ENCODE measurements around the gene RAB13. TPM values are rescaled to one million over a fixed set of nuclear protein-coding genes. Genes with fewer than 3 reads are reported as not detected.

Gene RAB13
- total and polyA plus RNA-seq, 2 donors (not counting 1 experiment from before 2014, with no cell fraction given) = 0.09 to 9.7 TPM

GRCh38 chr1:153933430-153933829, 52.7 kb downstream of the RAB13 start:
- no peaks in the 10 kb centered on the region for H3K4me1 Mint-ChIP-seq
- no peaks in the 10 kb centered on the region for H3K9me3 Mint-ChIP-seq (ENCODE audit: insufficient read depth)
- peaks cover 5 to 6% of the 10 kb centered on the region in 2 donors for H3K4me1 ChIP-seq (ENCODE audit: control insufficient read depth in 2 of 2, insufficient read depth in 2 of 2, low read length in 2 of 2)
- CTCF ChIA-PET = interaction anchor here (0.6 to 1.8 kb wide), 3 partner anchors 11 to 136 kb away, joined by 3 to 4 read pairs (median 4); partner anchors contain the start of genes DENND4B and GATAD2B
- no peak overlapping the region for H3K4me3 ChIP-seq (ENCODE audit: control extremely low read depth in 1 of 5, extremely low read depth in 1 of 5, insufficient read depth in 1 of 5, low read depth in 2 of 5, low read length in 4 of 5)
- no peaks in the 10 kb centered on the region for H3K9me3 ChIP-seq (ENCODE audit: control extremely low read depth in 1 of 3, control insufficient read depth in 2 of 3, insufficient read depth in 1 of 3, low read length in 2 of 3)
- intact Hi-C loops (cut with micrococcal nuclease) = no loop called here
- H3K4me3 Mint-ChIP-seq = no peak overlapping the region
- H3K27ac Mint-ChIP-seq = no peak overlapping the region
- H3K4me2 ChIP-seq (replicated peaks; ENCODE audit: low read depth, low read length, poor library complexity, severe bottlenecking) = no peak overlapping the region
- H3K27me3 Mint-ChIP-seq = no peaks in the 10 kb centered on the region
- H3K36me3 ChIP-seq (replicated peaks in 1 of 2; ENCODE audit: control extremely low read depth in 1 of 2, control insufficient read depth in 1 of 2, extremely low read depth in 1 of 2, insufficient read depth in 2 of 2, low read length in 1 of 2) = peaks cover 5 to 85% of the 10 kb centered on the region in 2 experiments
- H3K27me3 ChIP-seq (replicated peaks in 1 of 4; ENCODE audit: control extremely low read depth in 1 of 4, control insufficient read depth in 3 of 4, insufficient read depth in 4 of 4, low read length in 3 of 4) = no peaks in the 10 kb centered on the region
- peaks cover 46% of the 10 kb centered on the region for H4K20me1 ChIP-seq (ENCODE audit: control insufficient read depth, insufficient read depth, low read length, poor library complexity, severe bottlenecking)
- H2AFZ ChIP-seq (ENCODE audit: insufficient read depth, low read depth, low read length, poor library complexity, severe bottlenecking) = no peak overlapping the region
- no peak for ATAC-seq (ENCODE audit: low read depth)
- no peak overlapping the region for H3K27ac ChIP-seq (ENCODE audit: low read length in 2 of 2)
- no peak for DNase-seq
- TF ChIP-seq CTCF (IDR thresholded peaks at IDR 0.05) = no peak
- WGBS (ENCODE audit: insufficient coverage) = 91% methylated on average over 12 of the region's 14 CpGs
- POLR2A ChIA-PET = no interaction called here
- H3K9ac ChIP-seq (ENCODE audit: low read length) = no peak overlapping the region
- H3K79me2 ChIP-seq (ENCODE audit: control insufficient read depth, insufficient read depth, low read length) = peaks cover 26% of the 10 kb centered on the region

GRCh38 chr1:153932156-153933131, 53.7 kb downstream of the RAB13 start:
- Mint-ChIP-seq H3K4me1 (no peaks in the 10 kb centered on the region), H3K4me3 (no peak overlapping the region), H3K9me3 (ENCODE audit: insufficient read depth) (no peaks in the 10 kb centered on the region), H3K27ac (no peak overlapping the region), H3K27me3 (no peaks in the 10 kb centered on the region)
- CTCF ChIA-PET = interaction anchor here (0.6 to 1.8 kb wide), 2 partner anchors 10 to 14 kb away, joined by 4 read pairs; partner anchors contain the start of genes DENND4B and GATAD2B
- H3K27me3 ChIP-seq (replicated peaks in 1 of 4; ENCODE audit: control extremely low read depth in 1 of 4, control insufficient read depth in 3 of 4, insufficient read depth in 4 of 4, low read length in 3 of 4) = no peaks in the 10 kb centered on the region
- H4K20me1 ChIP-seq (ENCODE audit: control insufficient read depth, insufficient read depth, low read length, poor library complexity, severe bottlenecking) = peaks cover 39% of the 10 kb centered on the region
- peaks cover 6 to 10% of the 10 kb centered on the region in 2 donors for H3K4me1 ChIP-seq (ENCODE audit: control insufficient read depth in 2 of 2, insufficient read depth in 2 of 2, low read length in 2 of 2)
- no peak overlapping the region for H3K9ac ChIP-seq (ENCODE audit: low read length)
- H3K4me3 ChIP-seq (ENCODE audit: control extremely low read depth in 1 of 5, extremely low read depth in 1 of 5, insufficient read depth in 1 of 5, low read depth in 2 of 5, low read length in 4 of 5) = no peak overlapping the region
- H3K79me2 ChIP-seq (ENCODE audit: control insufficient read depth, insufficient read depth, low read length) = peaks cover 21% of the 10 kb centered on the region
- no peak for ATAC-seq (ENCODE audit: low read depth)
- intact Hi-C loops (cut with micrococcal nuclease) = no loop called here
- H3K36me3 ChIP-seq (replicated peaks in 1 of 2; ENCODE audit: control extremely low read depth in 1 of 2, control insufficient read depth in 1 of 2, extremely low read depth in 1 of 2, insufficient read depth in 2 of 2, low read length in 1 of 2) = peaks cover 5 to 77% of the 10 kb centered on the region in 2 experiments
- POLR2A ChIA-PET = no interaction called here
- no peak overlapping the region for H3K27ac ChIP-seq (ENCODE audit: low read length in 2 of 2)
- DNase-seq = no peak
- no peaks in the 10 kb centered on the region for H3K9me3 ChIP-seq (ENCODE audit: control extremely low read depth in 1 of 3, control insufficient read depth in 2 of 3, insufficient read depth in 1 of 3, low read length in 2 of 3)
- 98% methylated on average over 8 of the region's 18 CpGs for WGBS (ENCODE audit: insufficient coverage)
- TF ChIP-seq EZH2 (IDR thresholded peaks at IDR 0.05; ENCODE audit: borderline replicate concordance, insufficient read depth, low read depth, low read length, poor library complexity, severe bottlenecking) (no peak), CTCF (IDR thresholded peaks at IDR 0.05) (no peak)
- no peak overlapping the region for H3K4me2 ChIP-seq (replicated peaks; ENCODE audit: low read depth, low read length, poor library complexity, severe bottlenecking)
- H2AFZ ChIP-seq (ENCODE audit: insufficient read depth, low read depth, low read length, poor library complexity, severe bottlenecking) = no peak overlapping the region
